B cell (primary cell): ENCODE data around the gene C1QA. TPM values are rescaled to one million over a fixed set of nuclear protein-coding genes. Genes with fewer than 3 reads are reported as not detected.

ENCODE experiments used
- ATAC-seq: fragments of 200-7000 bp; cut with Tn5 transposase; one replicate; pipeline ENCODE4 v1.10.0; 2021; ENCODE audit warnings: low read depth, mild to moderate bottlenecking, moderate number of reproducible peaks, moderate library complexity
- CTCF ChIA-PET: fragments of 350-600 bp; sonication (Branson Sonifier 250); formaldehyde crosslinking; loops from one replicate; lab custom pipeline; 2021; ENCODE audit warnings: antibody characterized with exemption, inconsistent platforms; lab: Charles Lee
- POLR2A ChIA-PET: fragments of 350-600 bp; sonication (Branson Sonifier 250); formaldehyde crosslinking; loops from one replicate; lab custom pipeline; 2021; ENCODE audit warnings: antibody characterized with exemption; lab: Charles Lee
- DNase-seq: peaks from one replicate; pipeline ENCODE4 v3.0.0; 2013
- H2AFZ ChIP-seq: 2 replicates; pipeline ENCODE4 v1.6.1; 2012; ENCODE audit warnings: mild to moderate bottlenecking, low read depth, low read length; ENCODE audit not compliant: insufficient read depth, poor library complexity, severe bottlenecking
- H3K27ac ChIP-seq, 2 donors: 1 replicate in 1 of 2; 2 replicates in 1 of 2; pipeline ENCODE4 v1.5.1; 2012 to 2013; ENCODE audit warnings: low read length in 2 of 2, mild to moderate bottlenecking in 2 of 2, moderate library complexity in 1 of 2
- H3K27me3 ChIP-seq, 4 experiments: fragments of 200-600 bp in 1 of 4; sonication (generic) in 1 of 4; replicated peaks in 1 of 4; 1 replicate in 2 of 4; 2 replicates in 2 of 4; pipeline versions ENCODE4 v1.6.1 to v1.7.0; 2013 to 2016; ENCODE audit warnings: low read length in 3 of 4, mild to moderate bottlenecking in 2 of 4, mixed read lengths in 1 of 4, moderate library complexity in 1 of 4; ENCODE audit not compliant: insufficient read depth in 4 of 4, control insufficient read depth in 3 of 4; ENCODE audit errors: control extremely low read depth in 1 of 4
- H3K36me3 ChIP-seq, 2 experiments: replicated peaks in 1 of 2; 1 replicate in 1 of 2; 2 replicates in 1 of 2; pipeline versions ENCODE4 v1.6.1 to v1.7.1; 2013; ENCODE audit warnings: low read length in 1 of 2; ENCODE audit not compliant: insufficient read depth in 2 of 2, control insufficient read depth in 1 of 2; ENCODE audit errors: control extremely low read depth in 1 of 2, extremely low read depth in 1 of 2
- H3K4me1 ChIP-seq, 2 donors: fragments of 200-600 bp in 1 of 2; sonication (generic) in 1 of 2; 1 replicate in 1 of 2; 2 replicates in 1 of 2; pipeline versions ENCODE4 v1.5.1 to v1.6.1; 2013 to 2017; ENCODE audit warnings: low read length in 2 of 2; ENCODE audit not compliant: control insufficient read depth in 2 of 2, insufficient read depth in 2 of 2
- H3K4me2 ChIP-seq: replicated peaks from 2 replicates; pipeline ENCODE3; 2012; ENCODE audit warnings: mild to moderate bottlenecking, low read depth, low read length; ENCODE audit not compliant: poor library complexity, severe bottlenecking
- H3K4me3 ChIP-seq, 5 experiments: fragments of 200-600 bp in 1 of 5; sonication (generic) in 1 of 5; 1 replicate in 3 of 5; 2 replicates in 2 of 5; pipeline versions ENCODE4 v1.5.1 to v1.7.0; 2011 to 2016; ENCODE audit warnings: low read length in 4 of 5, mild to moderate bottlenecking in 4 of 5, low read depth in 2 of 5, control low read depth in 1 of 5, moderate library complexity in 1 of 5; ENCODE audit not compliant: insufficient read depth in 1 of 5; ENCODE audit errors: control extremely low read depth in 1 of 5, extremely low read depth in 1 of 5
- H3K79me2 ChIP-seq: fragments of 200-600 bp; sonication (generic); one replicate; pipeline ENCODE4 v1.6.0; 2016; ENCODE audit warnings: low read length; ENCODE audit not compliant: control insufficient read depth, insufficient read depth
- H3K9ac ChIP-seq: fragments of 200-600 bp; sonication (generic); 2 replicates; pipeline ENCODE4 v1.6.1; 2017; ENCODE audit warnings: mild to moderate bottlenecking, low read length, moderate library complexity
- H3K9me3 ChIP-seq, 3 donors: one replicate each; pipeline versions ENCODE4 v1.6.1 to v1.7.1; 2013; ENCODE audit warnings: low read length in 2 of 3; ENCODE audit not compliant: control insufficient read depth in 2 of 3, insufficient read depth in 1 of 3; ENCODE audit errors: control extremely low read depth in 1 of 3
- H4K20me1 ChIP-seq: 2 replicates; pipeline ENCODE4 v1.6.0; 2012; ENCODE audit warnings: mild to moderate bottlenecking, low read length; ENCODE audit not compliant: insufficient read depth, control insufficient read depth, poor library complexity, severe bottlenecking
- H3K27ac Mint-ChIP-seq: one replicate; pipeline ENCODE4 v1.8.0; 2021; ENCODE audit warnings: mixed read lengths
- H3K27me3 Mint-ChIP-seq: one replicate; pipeline ENCODE4 v1.8.0; 2021; ENCODE audit warnings: mixed read lengths
- H3K4me1 Mint-ChIP-seq: one replicate; pipeline ENCODE4 v1.8.0; 2021; ENCODE audit warnings: mixed read lengths
- H3K4me3 Mint-ChIP-seq: one replicate; pipeline ENCODE4 v1.8.0; 2021; ENCODE audit warnings: mixed read lengths
- H3K9me3 Mint-ChIP-seq: one replicate; pipeline ENCODE4 v1.8.0; 2022; ENCODE audit warnings: mixed read lengths; ENCODE audit not compliant: insufficient read depth
- EZH2 ChIP-seq: IDR thresholded peaks from 2 replicates; pipeline ENCODE4 v1.6.1; 2012; ENCODE audit warnings: borderline replicate concordance, low read depth, mild to moderate bottlenecking, moderate library complexity, low read length; ENCODE audit not compliant: insufficient read depth, poor library complexity, severe bottlenecking
- WGBS: methylation state at CpG from one replicate; pipeline ENCODE4 v1.1.5; 2013; ENCODE audit warnings: missing lambda C conversion rate; ENCODE audit not compliant: insufficient coverage; 5-methylcytosine and 5-hydroxymethylcytosine counted together
- intact Hi-C: fragments of 100-400 bp; cut with micrococcal nuclease; formaldehyde crosslinking; loops from one replicate; pipeline ENCODE4 v1.10.0; 2022
- polyA plus RNA-seq: library from polyadenylated mRNA; depleted of rRNA; stranded (reverse); fragments of >200 nt; gene quantifications from 2 replicates; pipeline ENCODE4 v1.2.3, GENCODE V29; 2012
- total RNA-seq, 2 donors: library from RNA; stranded (reverse); fragments of 120-200 nt in 1 of 2; gene quantifications; 1 replicate in 1 of 2; 2 replicates in 1 of 2; pipeline versions ENCODE4 v1.2.3 to v1.2.4, GENCODE V29; 2013 to 2022
- TF ChIP-seq, protein P1 (sequence below): fragments of 200-600 bp; IDR thresholded peaks from one replicate; pipeline ENCODE4 v1.8.0; 2022; ENCODE audit warnings: antibody characterized with exemption, mild to moderate bottlenecking

Gene C1QA
- total and polyA plus RNA-seq, 2 donors (not counting 1 experiment from before 2014, with no cell fraction given), result 0.16 TPM; not detected in 1

DNA sequence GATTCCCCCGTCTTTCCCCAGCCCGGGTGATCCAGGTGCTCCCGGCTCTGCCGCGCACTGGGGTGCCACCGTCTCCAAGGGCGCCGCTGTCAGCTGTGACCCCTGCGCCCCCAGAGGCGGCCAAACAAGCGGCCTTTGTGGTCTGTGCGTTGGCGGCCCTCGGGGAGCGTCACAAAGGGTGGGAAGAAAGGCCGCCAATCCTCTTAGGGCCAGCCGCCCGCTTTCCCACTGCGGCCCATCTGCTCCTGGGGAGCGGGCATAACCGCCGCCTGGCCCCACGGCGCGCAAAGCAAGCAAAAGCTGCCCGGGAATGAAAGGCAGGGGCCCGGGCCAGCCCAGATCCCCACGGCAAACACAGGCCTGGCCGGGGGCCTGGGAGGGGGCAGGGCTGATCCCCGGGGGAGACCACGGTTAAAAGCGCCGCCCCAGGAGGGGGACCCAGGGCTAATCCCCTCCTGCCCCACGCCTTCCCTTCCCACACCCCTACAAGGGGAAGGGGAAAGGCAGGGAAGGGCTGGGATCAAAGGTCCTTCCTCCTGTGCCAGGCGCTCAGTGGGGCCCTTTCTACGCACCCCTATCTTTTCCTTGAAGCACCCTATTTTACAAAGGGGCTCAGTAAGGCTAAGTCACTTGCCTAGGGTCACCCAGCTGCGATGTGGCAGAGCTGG is 40.6 kb downstream of the C1QA start:
- intact Hi-C loops, result no loop called here
- Histone ChIP-seq H4K20me1 (no peaks in the 10 kb centered on the region), H3K9ac (no peak overlapping the region), H3K79me2 (no peaks in the 10 kb centered on the region), H3K9me3 (no peaks in the 10 kb centered on the region), H3K4me3 (no peak overlapping the region), H3K27me3 (peaks cover 0 to 25% (median 8%) of the 10 kb centered on the region in 4 experiments), H3K4me2 (no peak overlapping the region), H3K27ac (no peak overlapping the region), H3K4me1 (no peaks in the 10 kb centered on the region), H2AFZ (no peak overlapping the region), H3K36me3 (no peaks in the 10 kb centered on the region)
- no peak for ATAC-seq
- DNase-seq, result no peak
- H3K27me3 Mint-ChIP-seq, result peaks cover 31% of the 10 kb centered on the region
- TF ChIP-seq EZH2, result no peak
- TF ChIP-seq, protein P1, sequence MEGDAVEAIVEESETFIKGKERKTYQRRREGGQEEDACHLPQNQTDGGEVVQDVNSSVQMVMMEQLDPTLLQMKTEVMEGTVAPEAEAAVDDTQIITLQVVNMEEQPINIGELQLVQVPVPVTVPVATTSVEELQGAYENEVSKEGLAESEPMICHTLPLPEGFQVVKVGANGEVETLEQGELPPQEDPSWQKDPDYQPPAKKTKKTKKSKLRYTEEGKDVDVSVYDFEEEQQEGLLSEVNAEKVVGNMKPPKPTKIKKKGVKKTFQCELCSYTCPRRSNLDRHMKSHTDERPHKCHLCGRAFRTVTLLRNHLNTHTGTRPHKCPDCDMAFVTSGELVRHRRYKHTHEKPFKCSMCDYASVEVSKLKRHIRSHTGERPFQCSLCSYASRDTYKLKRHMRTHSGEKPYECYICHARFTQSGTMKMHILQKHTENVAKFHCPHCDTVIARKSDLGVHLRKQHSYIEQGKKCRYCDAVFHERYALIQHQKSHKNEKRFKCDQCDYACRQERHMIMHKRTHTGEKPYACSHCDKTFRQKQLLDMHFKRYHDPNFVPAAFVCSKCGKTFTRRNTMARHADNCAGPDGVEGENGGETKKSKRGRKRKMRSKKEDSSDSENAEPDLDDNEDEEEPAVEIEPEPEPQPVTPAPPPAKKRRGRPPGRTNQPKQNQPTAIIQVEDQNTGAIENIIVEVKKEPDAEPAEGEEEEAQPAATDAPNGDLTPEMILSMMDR, result no peak
- ChIA-PET POLR2A (no interaction called here), CTCF (no interaction called here)
- no peak overlapping the region for H3K27ac Mint-ChIP-seq
- no peaks in the 10 kb centered on the region for H3K9me3 Mint-ChIP-seq
- 79% methylated on average over 29 of the region's 37 CpGs for WGBS
- no peaks in the 10 kb centered on the region for H3K4me1 Mint-ChIP-seq
- H3K4me3 Mint-ChIP-seq, result no peak overlapping the region

DNA sequence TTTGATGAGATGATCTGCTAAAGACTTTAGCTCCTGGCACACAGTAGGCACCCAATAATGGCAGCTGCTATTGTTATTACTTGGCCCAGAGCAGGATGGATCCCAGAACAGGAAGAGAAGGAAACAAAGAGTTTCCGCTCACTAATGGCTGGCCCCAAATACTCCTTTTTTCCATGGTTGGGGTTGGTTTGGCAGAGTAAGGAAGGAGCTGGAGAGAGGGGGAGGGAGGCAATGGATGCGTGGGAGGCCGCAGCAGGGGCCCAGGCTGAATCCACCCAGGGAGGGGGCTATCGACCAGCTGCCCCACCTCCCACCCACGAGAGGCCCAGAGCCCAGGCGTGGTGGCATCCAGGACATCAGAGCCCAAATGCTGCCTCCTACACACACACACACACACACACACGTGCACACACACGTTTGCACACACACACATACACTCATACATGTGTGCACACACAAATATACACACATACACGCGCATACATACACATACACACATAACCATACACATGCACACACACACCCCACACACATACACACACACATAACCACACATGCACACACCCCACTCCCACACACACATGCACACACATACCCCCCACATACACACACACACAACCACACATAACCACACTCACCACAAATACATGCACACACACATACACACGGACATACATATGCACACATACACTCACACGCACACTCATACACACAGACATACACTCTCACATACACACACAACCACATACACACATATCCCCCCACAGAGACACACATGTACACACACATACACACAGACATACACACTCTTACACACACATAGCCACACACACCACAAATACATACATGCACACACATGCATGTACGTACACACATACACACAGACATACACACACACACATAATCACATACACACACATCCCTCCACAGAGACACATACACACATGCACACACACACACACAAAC is 41.8 kb downstream of the C1QA start:
- POLR2A ChIA-PET, result no interaction called here
- Mint-ChIP-seq H3K9me3 (no peaks in the 10 kb centered on the region), H3K27me3 (peaks cover 19% of the 10 kb centered on the region), H3K4me3 (no peak overlapping the region), H3K27ac (no peak overlapping the region), H3K4me1 (no peaks in the 10 kb centered on the region)
- Histone ChIP-seq H3K4me2 (no peak overlapping the region), H3K9me3 (no peaks in the 10 kb centered on the region), H3K79me2 (no peaks in the 10 kb centered on the region), H3K9ac (no peak overlapping the region), H3K27me3 (peaks cover 0 to 18% (median 8%) of the 10 kb centered on the region in 4 experiments), H3K27ac (no peak overlapping the region), H4K20me1 (no peaks in the 10 kb centered on the region), H3K4me3 (no peak overlapping the region), H2AFZ (no peak overlapping the region), H3K4me1 (no peaks in the 10 kb centered on the region), H3K36me3 (no peaks in the 10 kb centered on the region)
- WGBS, result 89% methylated on average over 11 of the region's 13 CpGs
- DNase-seq, result no peak
- no peak for ATAC-seq
- no peak for TF ChIP-seq EZH2
- TF ChIP-seq, protein P1, result no peak
- intact Hi-C loops, result no loop called here
- CTCF ChIA-PET, result no interaction called here
